Hematopoietic multipotent progenitor cell treated with erythropoietin and hydrocortisone succinate and interleukin-3 and kit ligand, for 6 days (in vitro differentiated cells): ENCODE results near the gene AP3M1.

Source experiments
- DNase-seq: peaks from one replicate; pipeline ENCODE4 v3.0.0-alpha.2; 2015

Gene AP3M1

DNA sequence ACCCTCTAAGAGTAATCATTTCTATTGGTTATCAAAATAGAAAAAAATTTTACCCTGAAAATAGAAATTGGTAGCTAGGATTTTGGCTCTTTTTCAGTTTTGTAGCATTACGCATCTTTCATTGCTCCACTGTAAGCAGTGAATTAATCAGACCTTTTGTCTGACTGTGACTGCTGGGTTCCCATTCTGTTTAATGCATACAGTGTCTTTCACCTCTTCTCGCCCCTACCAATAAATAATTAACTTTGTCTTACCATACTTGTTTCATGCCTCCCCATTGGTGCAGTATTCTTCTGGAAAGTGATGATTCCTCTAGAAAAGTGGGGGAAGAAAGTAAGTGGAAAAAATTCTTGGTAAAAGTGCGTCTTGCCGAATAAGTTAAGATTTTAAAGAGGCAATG lies 73.2 kb downstream of the AP3M1 start:
- no peak for DNase-seq

DNA sequence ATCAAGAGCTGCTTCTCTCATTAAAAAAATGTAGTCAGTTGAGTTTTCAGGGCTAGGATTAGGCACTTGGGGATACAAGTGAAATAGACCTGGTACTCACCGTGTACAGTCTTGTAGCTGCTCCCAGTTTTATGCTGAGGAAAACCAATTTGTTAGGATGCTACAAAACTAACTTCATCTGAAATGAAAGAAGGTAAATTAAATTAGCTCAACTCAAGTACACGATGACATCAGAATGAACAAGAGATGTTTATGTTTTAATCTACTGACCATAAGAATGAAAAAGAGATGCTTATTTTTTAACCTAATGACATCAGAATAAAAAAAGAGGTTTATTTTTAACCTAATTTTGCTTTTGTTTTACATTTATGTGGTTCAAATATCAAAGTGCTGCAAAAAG lies 73.7 kb downstream of the AP3M1 start:
- no peak for DNase-seq

DNA sequence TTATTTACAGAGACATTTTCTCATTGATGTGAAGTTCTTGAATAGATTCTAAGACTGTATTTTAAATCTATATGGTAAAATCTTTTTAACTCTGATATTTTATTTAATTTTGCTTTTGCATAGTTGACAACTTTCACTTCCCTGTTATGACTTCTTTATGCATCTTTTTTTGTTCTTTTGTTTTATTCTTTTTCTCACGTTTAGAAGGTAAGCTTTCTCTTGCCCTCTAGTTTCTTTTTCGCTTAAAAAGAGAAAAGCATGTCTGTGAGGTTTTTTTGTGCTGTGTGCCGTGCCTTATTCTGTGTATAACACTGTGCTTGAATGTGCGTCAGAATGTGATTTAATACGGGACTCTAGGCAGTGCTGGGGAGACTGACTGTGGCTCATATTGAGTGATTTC lies 74.7 kb downstream of the AP3M1 start:
- no peak for DNase-seq

DNA sequence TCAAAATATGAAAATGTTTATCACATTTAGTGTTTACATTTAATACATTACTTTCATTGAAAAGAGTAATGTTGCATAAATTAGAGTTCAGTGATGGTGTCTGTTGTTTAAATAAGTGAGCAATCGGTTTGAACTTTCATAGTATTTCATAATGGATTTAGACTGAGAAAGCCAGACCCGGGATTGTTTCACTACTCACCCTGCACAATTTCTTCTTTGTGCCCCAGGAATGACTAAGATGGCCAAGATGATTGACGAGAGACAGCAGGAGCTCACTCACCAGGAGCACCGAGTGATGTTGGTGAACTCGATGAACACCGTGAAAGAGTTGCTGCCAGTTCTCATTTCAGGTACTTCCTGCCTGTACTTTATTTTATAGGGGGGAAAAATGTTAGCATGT lies 78.1 kb downstream of the AP3M1 start:
- no peak for DNase-seq

DNA sequence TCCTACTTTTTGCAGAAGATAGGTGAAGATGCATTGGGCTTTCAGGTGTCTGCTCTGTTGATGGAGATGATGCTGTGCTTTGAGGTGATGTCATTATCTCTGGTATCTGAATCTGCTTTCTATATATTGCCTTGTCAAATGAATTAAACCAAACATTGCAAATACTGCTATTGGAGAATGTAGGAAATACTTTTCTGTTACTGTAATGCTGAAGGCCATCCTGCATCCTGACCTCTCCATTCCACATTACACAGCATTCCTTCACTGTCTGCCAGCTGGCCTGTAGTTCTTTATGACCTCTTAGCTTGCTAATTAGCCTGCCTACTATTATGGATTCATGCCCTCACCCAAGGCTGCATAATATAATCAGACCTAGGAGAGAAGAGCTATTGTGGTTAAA lies 79.5 kb downstream of the AP3M1 start:
- no peak for DNase-seq
